ENCODE results near the gene TMCC2.
"Not testable (repeated sequence)": the region's sequence is repeated elsewhere in the genome, so short reads cannot be mapped to it uniquely, and the experiment has no call there.

TMCC2 gene

DNA sequence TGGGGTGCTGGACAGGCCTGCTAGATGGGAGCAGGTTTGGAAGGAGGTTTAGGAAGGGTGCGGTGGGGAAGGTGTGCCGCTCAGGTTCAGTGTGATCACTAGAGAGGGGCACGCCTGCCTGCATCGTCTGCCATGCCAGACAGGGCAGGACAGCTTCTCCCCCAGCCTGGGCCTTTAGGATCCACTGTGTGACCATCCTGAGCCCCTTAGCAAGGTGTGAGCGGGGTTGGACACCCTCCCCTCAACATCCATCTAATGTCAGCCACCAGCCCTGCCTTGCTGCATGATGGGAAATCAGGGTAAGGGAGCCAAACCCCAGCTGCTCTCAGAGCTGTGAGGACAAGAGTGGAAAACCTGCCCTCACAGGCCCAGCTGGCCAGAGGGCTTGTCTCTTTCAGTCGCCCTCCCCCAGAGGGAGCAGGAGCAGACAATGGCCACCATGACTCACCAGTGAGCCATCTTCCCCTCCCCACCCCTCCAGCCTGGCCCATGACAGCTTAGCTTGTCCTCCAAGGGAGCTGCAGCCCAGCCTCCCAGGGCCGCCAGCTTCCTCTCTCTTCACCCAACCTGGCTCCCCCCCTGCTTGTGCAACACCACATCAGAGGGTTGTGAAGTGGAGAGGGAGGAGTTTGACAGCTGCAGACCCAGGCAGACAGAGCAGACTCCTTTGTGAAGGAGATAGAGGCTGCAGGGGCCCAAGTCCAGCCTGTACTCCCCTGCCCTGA, 56.8 kb downstream of the TMCC2 start:
- FAIRE-seq = no peak

GRCh38 chr1:205285381-205286101, 57.8 kb downstream of the TMCC2 start:
- FAIRE-seq = no peak

- no peak for FAIRE-seq
Measured at GRCh38 chr1:205286335-205286950, 58.7 kb downstream of the TMCC2 start.

DNA sequence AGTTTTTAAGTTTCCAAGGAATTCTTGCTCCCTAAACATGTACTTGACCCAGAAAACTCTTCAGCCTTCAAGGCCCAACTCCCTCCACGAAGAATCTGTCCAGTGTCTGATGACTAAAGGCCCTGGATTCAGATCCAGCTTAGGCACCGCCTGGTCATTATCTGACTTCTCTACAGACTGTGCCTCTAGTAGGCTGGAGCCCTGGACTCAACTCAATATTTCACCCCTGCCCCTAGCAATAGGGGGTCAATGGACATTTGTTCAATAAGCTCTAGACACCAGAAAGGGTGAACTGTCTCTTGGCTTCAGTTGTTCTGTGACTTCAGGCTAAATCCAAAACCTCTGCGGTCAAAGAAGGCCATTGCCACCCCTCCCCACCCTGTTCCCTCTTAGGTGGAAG, 59.3 kb downstream of the TMCC2 start:
- no peak for FAIRE-seq

DNA sequence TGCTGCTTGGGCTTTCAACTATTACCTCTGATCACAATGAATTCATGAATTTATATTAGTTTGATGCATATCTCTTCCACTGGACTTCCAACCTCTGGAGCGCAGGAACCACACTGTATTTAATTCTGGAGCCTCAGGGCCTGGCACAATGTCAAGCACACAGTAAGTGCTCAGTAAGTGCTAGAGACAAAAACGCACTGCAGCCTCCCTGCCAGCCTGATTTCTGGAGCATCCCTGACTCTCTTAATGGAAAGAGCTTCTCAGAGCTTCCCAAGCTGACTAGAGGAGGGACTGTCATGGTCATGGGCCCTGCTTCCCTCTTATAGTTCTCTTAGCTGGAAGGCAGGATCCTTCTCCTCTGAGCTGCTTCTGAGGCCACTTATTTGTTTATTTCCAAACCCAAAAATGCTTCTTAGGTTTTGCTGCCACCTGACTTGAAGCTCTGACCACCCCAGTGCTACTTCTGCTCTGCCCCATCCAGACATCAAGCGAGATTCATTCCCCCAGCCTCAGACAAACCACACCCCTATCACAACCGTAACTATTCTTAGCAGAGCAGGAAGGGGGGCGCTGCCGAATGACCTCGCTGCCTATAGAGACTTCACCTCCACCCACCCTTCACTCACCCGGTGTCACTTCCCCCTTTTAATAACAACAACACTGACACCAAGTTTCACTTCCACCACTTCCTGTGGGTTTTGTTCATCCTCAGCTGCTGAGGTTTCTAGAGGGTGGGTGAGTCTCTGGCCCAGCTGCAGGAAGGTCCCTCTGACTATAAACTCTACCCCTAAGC, 60.2 kb downstream of the TMCC2 start:
- FAIRE-seq = no peak

DNA sequence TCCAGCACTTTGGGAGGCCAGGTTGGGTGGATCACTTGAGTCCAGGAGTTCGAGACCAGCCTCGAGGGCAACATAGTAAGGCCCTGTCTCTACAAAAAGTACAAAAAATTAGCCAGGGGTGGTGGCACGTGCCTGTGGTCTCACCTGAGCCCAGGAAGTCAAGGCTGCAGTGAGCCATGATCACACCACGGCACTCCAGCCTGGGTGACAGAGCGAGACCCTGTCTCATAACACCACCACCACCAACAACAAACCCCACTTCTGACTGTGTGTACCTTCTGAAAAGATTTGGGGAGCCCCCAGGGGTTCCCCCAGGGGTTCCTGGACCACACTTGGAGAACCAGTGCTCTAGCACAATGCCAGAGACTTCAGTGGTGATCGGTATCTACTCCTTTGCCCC, 63.9 kb downstream of the TMCC2 start:
- FAIRE-seq = no peak

DNA sequence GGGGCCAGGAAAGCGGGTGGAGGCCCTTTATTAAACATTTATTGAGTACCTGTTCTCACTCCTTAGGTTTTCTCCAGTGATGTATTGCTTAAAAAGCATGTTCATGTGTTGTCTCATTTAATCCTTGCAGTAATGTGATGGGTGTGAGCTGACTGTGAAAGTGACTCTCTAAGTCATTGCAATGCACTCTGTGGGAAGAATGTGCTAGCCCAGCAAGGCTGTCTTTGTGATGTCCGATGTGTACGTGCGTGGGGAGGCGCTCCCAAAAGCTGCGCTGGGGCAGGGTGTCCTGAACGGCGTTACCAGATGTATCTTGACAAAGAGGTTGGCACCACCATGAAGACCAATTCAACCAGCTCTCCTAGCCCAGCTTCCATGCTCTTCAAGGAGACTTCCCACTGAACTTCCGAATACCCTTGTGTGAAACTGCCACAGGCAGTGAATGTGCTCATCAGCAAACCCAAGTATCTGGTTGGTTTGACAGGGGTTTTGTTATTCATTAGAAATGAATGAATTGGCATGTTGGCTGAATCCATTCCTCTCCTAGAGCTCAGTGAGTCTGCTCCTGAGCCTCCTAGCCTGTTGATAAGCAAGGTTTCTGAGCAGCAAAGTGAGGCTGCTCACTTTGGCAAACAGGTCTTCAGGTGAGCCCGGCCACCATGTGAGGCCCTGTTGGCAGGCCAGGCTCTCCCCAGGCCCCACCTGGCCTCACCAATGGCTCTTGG, 65.8 kb downstream of the TMCC2 start:
- no peak for FAIRE-seq

DNA sequence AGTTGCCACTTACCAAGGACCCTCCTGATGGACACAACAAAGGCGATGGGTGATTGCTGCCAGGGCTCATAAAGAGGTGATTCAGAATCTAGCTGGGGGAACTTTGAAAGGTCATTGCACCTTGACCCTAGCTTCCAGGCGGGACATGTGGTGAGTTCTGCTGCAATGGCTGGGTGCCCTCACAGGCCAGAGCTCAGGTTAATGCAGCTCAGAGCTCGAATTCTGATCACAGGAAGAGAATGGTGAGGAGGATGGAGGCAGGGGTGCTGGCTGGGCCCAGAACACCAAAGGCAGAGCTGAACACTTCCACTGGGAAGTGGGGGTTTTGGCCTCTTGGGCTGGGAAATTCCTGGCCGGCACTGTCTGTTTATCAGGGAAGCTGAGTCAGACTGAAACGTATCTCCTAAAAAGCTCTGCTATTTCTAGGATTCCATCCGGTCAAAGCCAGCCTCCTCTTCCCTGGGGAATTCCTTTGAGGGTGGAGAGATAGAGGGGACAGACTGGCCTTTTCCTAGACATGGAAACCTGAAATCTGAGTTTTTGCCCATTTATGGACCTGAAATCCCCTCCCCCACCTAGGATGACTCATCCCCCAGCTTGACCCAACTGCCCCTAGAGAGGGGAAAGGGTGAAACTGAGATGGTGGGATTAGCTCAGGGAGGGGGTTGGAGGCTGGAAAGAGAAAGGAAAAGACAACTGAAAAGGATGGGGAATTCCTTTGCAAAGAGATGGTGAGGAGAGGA, 66.6 kb downstream of the TMCC2 start:
- no peak for FAIRE-seq

- FAIRE-seq = no peak
Measured at GRCh38 chr1:205294934-205295333, 67.2 kb downstream of the TMCC2 start.

GRCh38 chr1:205296154-205296553, 68.4 kb downstream of the TMCC2 start:
- FAIRE-seq = no peak

GRCh38 chr1:205297546-205298177, 69.9 kb downstream of the TMCC2 start:
- not testable (repeated sequence) for FAIRE-seq

DNA sequence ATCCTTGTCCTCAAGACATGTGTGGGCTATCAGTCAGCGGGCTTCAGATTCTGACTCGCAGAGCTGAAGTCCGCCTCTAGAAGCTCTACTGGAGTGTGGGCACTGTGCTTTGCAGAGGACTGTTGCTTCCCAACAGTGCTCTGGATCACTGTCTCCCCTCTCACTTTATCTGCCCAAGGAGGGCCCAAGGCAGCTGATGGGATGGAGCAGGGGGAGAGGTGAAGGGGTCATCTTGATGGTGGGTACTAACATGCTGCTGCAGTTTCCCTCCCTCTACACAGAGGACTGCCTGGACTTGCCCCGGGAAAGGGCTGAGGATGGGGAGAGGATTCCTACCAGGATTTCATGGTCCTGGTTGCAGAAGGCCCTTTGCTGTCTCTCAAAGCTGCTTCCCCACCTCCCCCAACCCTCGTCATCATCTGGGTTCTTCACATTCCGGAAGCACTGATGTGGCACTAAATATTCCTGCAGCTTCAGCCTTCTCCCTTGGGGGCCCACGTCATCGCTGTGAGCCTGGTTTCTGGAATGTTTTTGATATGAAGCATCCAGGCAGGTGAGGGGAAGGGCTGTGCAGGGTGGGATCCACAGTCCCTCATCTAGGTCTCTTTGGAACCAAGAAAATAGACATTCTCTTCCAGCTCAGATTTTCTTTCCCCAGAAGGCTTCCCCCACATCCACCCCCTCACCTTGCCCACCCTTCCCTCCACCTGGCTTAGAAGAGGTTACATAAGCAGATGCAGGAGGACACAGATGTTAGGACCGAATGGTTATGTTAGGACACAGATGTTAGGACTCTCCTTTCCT, 70.6 kb downstream of the TMCC2 start:
- FAIRE-seq = no peak

DNA sequence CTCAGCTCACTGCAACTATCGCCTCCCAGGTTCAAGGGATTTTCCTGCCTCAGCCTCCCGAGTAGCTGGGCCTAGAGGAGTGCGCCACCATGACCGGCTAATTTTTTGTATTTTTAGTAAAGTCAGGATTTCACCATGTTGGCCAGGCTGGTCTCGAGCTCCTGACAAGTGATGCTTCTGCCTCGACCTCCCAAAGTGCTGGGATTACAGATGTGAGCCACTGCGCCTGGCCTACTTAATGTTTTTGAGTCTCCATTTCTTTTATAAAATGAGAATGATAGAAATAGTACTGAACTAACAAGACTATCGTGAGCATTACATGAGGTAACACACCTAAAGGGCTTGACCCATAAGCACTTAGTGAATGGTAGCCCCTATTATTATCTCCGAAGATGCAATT, 72.4 kb downstream of the TMCC2 start:
- no peak for FAIRE-seq

GRCh38 chr1:205301205-205301821, 73.6 kb downstream of the TMCC2 start:
- FAIRE-seq = no peak

GRCh38 chr1:205301842-205302588, 74.3 kb downstream of the TMCC2 start:
- FAIRE-seq = no peak

- no peak for FAIRE-seq
Measured at GRCh38 chr1:205303247-205303888, 75.6 kb downstream of the TMCC2 start.

DNA sequence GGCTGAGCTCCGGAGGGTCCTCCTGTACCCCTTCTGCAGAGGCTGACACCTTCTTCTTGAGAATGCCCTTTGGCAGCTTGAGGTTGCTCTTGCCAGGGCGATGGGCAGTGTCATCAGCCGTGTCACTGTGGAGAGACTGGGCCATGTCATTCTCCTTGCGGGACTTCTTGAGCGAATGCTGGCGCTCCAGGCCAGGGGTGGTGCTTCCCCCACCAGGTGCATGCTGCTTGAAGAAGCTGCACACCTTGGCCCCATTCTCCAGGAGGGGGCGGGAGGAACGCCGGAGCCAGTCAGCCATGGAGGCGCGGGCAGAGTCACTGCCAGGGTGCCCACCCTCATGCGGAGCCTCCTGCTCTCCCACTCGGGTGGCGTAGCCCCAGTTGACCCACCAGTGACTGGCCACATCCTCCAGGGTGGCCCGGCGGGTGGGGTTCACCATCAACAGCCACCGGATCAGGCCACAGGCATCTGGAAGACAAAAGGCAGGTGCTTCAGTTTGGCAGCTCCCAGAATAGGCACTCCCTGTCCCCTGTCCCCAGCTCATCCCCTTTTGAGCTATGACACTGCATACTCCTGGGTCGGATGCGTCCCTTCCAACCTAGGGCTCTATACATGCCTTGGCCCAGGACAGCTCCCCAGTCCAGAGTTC, 76.4 kb downstream of the TMCC2 start:
- FAIRE-seq = no peak

- no peak for FAIRE-seq
Measured at GRCh38 chr1:205304695-205305070, 76.9 kb downstream of the TMCC2 start.

All from colon (tissue), 2 donors.